Liver (tissue), 9 donors: ENCODE measurements around the gene RPL23. TPM values are rescaled to one million over a fixed set of nuclear protein-coding genes. Genes with fewer than 3 reads are reported as not detected.

Experiments
- DNase-seq: peaks from one replicate; pipeline ENCODE4 v3.0.0-alpha.2; 2017; ENCODE audit warnings: low spot score
- H3K27ac ChIP-seq, 2 donors: one replicate each; pipeline ENCODE4 v1.7.0; 2013; ENCODE audit warnings: inconsistent platforms in 2 of 2, low read length in 2 of 2, control low read depth in 1 of 2, low read depth in 1 of 2, mild to moderate bottlenecking in 1 of 2
- H3K27me3 ChIP-seq, 4 donors: one replicate each; pipeline versions ENCODE4 v1.6.1 to v1.7.0; 2013; ENCODE audit warnings: low read length in 3 of 4, inconsistent platforms in 1 of 4, mild to moderate bottlenecking in 1 of 4, moderate library complexity in 1 of 4; ENCODE audit not compliant: control insufficient read depth in 4 of 4, insufficient read depth in 4 of 4
- H3K36me3 ChIP-seq, 4 donors: one replicate each; pipeline versions ENCODE4 v1.6.1 to v1.7.0; 2013; ENCODE audit warnings: low read length in 3 of 4, mild to moderate bottlenecking in 3 of 4, low read depth in 1 of 4, moderate library complexity in 1 of 4; ENCODE audit not compliant: control insufficient read depth in 4 of 4, insufficient read depth in 3 of 4
- H3K4me1 ChIP-seq, 4 donors: one replicate each; pipeline versions ENCODE4 v1.6.1 to v1.7.0; 2013; ENCODE audit warnings: low read length in 3 of 4, mild to moderate bottlenecking in 3 of 4, moderate library complexity in 1 of 4; ENCODE audit not compliant: control insufficient read depth in 4 of 4, insufficient read depth in 4 of 4
- H3K4me3 ChIP-seq, 3 donors: one replicate each; pipeline versions ENCODE4 v1.6.1 to v1.7.0; 2013; ENCODE audit warnings: low read length in 3 of 3, control low read depth in 1 of 3, low read depth in 1 of 3, mild to moderate bottlenecking in 1 of 3
- H3K9ac ChIP-seq, 2 donors: one replicate each; pipeline ENCODE4 v1.7.0; 2013; ENCODE audit warnings: low read length in 2 of 2, mild to moderate bottlenecking in 2 of 2, moderate library complexity in 2 of 2, control low read depth in 1 of 2, low read depth in 1 of 2
- H3K9me3 ChIP-seq, 4 donors: one replicate each; pipeline versions ENCODE4 v1.6.1 to v1.7.0; 2013; ENCODE audit warnings: low read length in 3 of 4; ENCODE audit not compliant: control insufficient read depth in 4 of 4
- FOXA1 ChIP-seq: IDR thresholded peaks from 2 replicates; pipeline ENCODE4 v1.6.1; 2016; ENCODE audit warnings: antibody characterized with exemption
- FOXA2 ChIP-seq: IDR thresholded peaks from 2 replicates; pipeline ENCODE4 v1.6.1; 2016; ENCODE audit warnings: antibody characterized with exemption
- HNF4A ChIP-seq, 2 donors: conservative IDR thresholded peaks; 2 replicates each; pipeline ENCODE4 v1.6.1; 2016; ENCODE audit warnings: antibody characterized with exemption in 2 of 2, mild to moderate bottlenecking in 2 of 2
- HNF4G ChIP-seq: IDR thresholded peaks from 2 replicates; pipeline ENCODE4 v1.6.1; 2016; ENCODE audit warnings: antibody characterized with exemption
- JUND ChIP-seq, 2 donors: IDR thresholded peaks; 2 replicates each; pipeline ENCODE4 v1.6.1; 2016; ENCODE audit warnings: antibody characterized with exemption in 2 of 2
- NR2F2 ChIP-seq: IDR thresholded peaks from 2 replicates; pipeline ENCODE4 v1.6.1; 2016; ENCODE audit warnings: antibody characterized with exemption
- RAD21 ChIP-seq, 2 donors: IDR thresholded peaks; 2 replicates each; pipeline ENCODE4 v1.6.1; 2016; ENCODE audit warnings: antibody characterized with exemption in 2 of 2, mild to moderate bottlenecking in 2 of 2
- RXRA ChIP-seq, 2 donors: IDR thresholded peaks; 2 replicates each; pipeline ENCODE4 v1.6.1; 2017 to 2018; ENCODE audit warnings: antibody characterized with exemption in 2 of 2, mild to moderate bottlenecking in 1 of 2
- YY1 ChIP-seq: IDR thresholded peaks from 2 replicates; pipeline ENCODE4 v1.6.1; 2016; ENCODE audit warnings: antibody characterized with exemption, mild to moderate bottlenecking
- WGBS: extraction: QIAGEN DNeasy Blood & Tissue Kit; methylation state at CpG from one replicate; pipeline ENCODE4 v1.1.7; 2013; 5-methylcytosine and 5-hydroxymethylcytosine counted together
- polyA plus RNA-seq, 2 donors: library from polyadenylated mRNA; stranded (reverse) in 1 of 2; unstranded in 1 of 2; fragments of 200-250 nt in 1 of 2; fragments of >200 nt in 1 of 2; fragmentation: Nextera tagmentation in 1 of 2; extraction: Ambion mirVana in 1 of 2; gene quantifications; one replicate each; pipeline versions ENCODE4 v1.2.1 to v1.2.3, GENCODE V29; 2013 to 2015
- total RNA-seq, 2 donors: library from RNA; depleted of rRNA; stranded (reverse); fragments of >200 nt; gene quantifications; one replicate each; pipeline ENCODE4 v1.2.3, GENCODE V29; 2014
- TF ChIP-seq, protein P1 (sequence below): IDR thresholded peaks from 2 replicates; pipeline ENCODE4 v1.6.1; 2016; ENCODE audit warnings: antibody characterized with exemption
- TF ChIP-seq, protein P2 (sequence below): IDR thresholded peaks from 2 replicates; pipeline ENCODE4 v1.6.1; 2016; ENCODE audit warnings: antibody characterized with exemption
- TF ChIP-seq, protein P3 (sequence below): IDR thresholded peaks from 2 replicates; pipeline ENCODE4 v1.6.1; 2016; ENCODE audit warnings: antibody characterized with exemption
- TF ChIP-seq, protein P4 (sequence below): IDR thresholded peaks from 2 replicates; pipeline ENCODE4 v1.6.1; 2016; ENCODE audit warnings: antibody characterized with exemption, mild to moderate bottlenecking
- TF ChIP-seq, protein P5 (sequence below): fragments of 150-350 bp; IDR thresholded peaks from 2 replicates; pipeline ENCODE4 v1.5.1; 2017; ENCODE audit warnings: improper control_type of control experiment, low read depth, low read length; ENCODE audit not compliant: missing input control
- donor health status: healthy.
- donor health status: healthy.
- donor health status: healthy.
- donor health status: healthy.
- donor health status: healthy.

Gene RPL23
- total and polyA plus RNA-seq, 4 donors = 284 to 797 (median 646) TPM

DNA sequence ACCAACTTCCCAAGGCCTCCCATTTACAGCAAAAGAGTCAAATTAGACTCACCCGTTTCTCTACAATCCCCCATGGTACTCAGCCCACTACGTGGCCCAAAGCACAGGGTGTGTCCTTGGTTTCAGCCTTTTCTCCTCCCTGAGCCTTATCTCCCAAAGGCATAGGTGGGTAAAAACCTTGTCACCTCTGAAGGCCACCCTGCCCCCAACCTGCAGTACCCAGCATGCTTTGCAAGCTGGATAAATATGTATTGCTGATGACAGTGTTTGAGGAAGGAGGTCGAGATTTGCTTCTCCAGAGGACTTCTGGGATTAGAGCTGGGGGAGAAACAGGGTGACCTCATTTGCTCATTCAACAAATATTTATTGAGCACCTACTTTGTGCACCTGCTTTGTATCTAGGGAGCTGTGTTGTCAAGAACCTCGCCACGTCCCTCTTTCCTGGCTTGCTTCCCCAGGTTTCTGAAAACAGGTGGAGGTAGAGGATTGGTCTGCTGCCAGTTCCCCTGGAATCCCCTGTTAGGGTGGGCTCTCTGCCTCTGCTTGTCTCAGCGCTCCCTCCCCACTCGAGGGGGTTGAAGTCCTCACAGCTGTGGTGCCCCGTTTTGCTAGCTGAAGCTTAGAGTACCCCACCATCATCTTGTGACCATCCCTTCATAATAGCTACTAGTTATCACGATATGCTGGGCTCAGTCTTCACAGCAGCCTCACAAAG is 19.3 kb upstream of the RPL23 start:
- TF ChIP-seq, protein P1, sequence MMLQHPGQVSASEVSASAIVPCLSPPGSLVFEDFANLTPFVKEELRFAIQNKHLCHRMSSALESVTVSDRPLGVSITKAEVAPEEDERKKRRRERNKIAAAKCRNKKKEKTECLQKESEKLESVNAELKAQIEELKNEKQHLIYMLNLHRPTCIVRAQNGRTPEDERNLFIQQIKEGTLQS = no peak
- TF ChIP-seq, protein P2, sequence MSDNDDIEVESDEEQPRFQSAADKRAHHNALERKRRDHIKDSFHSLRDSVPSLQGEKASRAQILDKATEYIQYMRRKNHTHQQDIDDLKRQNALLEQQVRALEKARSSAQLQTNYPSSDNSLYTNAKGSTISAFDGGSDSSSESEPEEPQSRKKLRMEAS = no peak
- TF ChIP-seq FOXA1 (no peak), HNF4G (no peak), RXRA (IDR thresholded peaks at IDR 0.05) (peak; percentile 14 to 87), NR2F2 (no peak), FOXA2 (peak; percentile 67), RAD21 (IDR thresholded peaks at IDR 0.05) (peak in 1 of 2 donors; percentile 30), YY1 (no peak), HNF4A (conservative IDR thresholded peaks at IDR 0.05) (peak in 1 of 2 donors; percentile 76), JUND (IDR thresholded peaks at IDR 0.05) (peak in 1 of 2 donors; percentile 94)
- TF ChIP-seq, protein P3, sequence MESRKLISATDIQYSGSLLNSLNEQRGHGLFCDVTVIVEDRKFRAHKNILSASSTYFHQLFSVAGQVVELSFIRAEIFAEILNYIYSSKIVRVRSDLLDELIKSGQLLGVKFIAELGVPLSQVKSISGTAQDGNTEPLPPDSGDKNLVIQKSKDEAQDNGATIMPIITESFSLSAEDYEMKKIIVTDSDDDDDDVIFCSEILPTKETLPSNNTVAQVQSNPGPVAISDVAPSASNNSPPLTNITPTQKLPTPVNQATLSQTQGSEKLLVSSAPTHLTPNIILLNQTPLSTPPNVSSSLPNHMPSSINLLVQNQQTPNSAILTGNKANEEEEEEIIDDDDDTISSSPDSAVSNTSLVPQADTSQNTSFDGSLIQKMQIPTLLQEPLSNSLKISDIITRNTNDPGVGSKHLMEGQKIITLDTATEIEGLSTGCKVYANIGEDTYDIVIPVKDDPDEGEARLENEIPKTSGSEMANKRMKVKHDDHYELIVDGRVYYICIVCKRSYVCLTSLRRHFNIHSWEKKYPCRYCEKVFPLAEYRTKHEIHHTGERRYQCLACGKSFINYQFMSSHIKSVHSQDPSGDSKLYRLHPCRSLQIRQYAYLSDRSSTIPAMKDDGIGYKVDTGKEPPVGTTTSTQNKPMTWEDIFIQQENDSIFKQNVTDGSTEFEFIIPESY = no peak
- TF ChIP-seq, protein P4, sequence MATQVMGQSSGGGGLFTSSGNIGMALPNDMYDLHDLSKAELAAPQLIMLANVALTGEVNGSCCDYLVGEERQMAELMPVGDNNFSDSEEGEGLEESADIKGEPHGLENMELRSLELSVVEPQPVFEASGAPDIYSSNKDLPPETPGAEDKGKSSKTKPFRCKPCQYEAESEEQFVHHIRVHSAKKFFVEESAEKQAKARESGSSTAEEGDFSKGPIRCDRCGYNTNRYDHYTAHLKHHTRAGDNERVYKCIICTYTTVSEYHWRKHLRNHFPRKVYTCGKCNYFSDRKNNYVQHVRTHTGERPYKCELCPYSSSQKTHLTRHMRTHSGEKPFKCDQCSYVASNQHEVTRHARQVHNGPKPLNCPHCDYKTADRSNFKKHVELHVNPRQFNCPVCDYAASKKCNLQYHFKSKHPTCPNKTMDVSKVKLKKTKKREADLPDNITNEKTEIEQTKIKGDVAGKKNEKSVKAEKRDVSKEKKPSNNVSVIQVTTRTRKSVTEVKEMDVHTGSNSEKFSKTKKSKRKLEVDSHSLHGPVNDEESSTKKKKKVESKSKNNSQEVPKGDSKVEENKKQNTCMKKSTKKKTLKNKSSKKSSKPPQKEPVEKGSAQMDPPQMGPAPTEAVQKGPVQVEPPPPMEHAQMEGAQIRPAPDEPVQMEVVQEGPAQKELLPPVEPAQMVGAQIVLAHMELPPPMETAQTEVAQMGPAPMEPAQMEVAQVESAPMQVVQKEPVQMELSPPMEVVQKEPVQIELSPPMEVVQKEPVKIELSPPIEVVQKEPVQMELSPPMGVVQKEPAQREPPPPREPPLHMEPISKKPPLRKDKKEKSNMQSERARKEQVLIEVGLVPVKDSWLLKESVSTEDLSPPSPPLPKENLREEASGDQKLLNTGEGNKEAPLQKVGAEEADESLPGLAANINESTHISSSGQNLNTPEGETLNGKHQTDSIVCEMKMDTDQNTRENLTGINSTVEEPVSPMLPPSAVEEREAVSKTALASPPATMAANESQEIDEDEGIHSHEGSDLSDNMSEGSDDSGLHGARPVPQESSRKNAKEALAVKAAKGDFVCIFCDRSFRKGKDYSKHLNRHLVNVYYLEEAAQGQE = no peak
- TF ChIP-seq, protein P5, sequence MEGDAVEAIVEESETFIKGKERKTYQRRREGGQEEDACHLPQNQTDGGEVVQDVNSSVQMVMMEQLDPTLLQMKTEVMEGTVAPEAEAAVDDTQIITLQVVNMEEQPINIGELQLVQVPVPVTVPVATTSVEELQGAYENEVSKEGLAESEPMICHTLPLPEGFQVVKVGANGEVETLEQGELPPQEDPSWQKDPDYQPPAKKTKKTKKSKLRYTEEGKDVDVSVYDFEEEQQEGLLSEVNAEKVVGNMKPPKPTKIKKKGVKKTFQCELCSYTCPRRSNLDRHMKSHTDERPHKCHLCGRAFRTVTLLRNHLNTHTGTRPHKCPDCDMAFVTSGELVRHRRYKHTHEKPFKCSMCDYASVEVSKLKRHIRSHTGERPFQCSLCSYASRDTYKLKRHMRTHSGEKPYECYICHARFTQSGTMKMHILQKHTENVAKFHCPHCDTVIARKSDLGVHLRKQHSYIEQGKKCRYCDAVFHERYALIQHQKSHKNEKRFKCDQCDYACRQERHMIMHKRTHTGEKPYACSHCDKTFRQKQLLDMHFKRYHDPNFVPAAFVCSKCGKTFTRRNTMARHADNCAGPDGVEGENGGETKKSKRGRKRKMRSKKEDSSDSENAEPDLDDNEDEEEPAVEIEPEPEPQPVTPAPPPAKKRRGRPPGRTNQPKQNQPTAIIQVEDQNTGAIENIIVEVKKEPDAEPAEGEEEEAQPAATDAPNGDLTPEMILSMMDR = no peak
- peak overlapping the region; percentile 88 to 96 for H3K27ac ChIP-seq
- H3K27me3 ChIP-seq = no peaks in the 10 kb centered on the region
- peak overlapping the region in 1 of 2 donors; percentile 37 for H3K9ac ChIP-seq
- peak overlapping the region in 2 of 3 donors; percentile 16 to 88 for H3K4me3 ChIP-seq
- WGBS = 37% methylated on average over 9 of the region's 9 CpGs
- H3K36me3 ChIP-seq = peaks cover 0 to 3% (median 0%) of the 10 kb centered on the region in 4 donors
- peaks cover 2 to 54% (median 49%) of the 10 kb centered on the region in 4 donors for H3K4me1 ChIP-seq
- no peaks in the 10 kb centered on the region for H3K9me3 ChIP-seq
- DNase-seq = peak; percentile 70
